Esophagus muscularis mucosa (tissue), 4 donors: ENCODE results near the gene PPP1R3A. TPM values are rescaled to one million over a fixed set of nuclear protein-coding genes. Genes with fewer than 3 reads are reported as not detected.

Source experiments
- DNase-seq: peaks from one replicate; pipeline ENCODE4 v3.0.0-alpha.2; 2017; ENCODE audit errors: extremely low spot score
- H3K27ac ChIP-seq, 4 donors: fragments of 200-600 bp; sonication (generic); replicated peaks in 1 of 4; 1 replicate in 3 of 4; 2 replicates in 1 of 4; pipeline ENCODE4 v1.5.1; 2016 to 2019; ENCODE audit warnings: mild to moderate bottlenecking in 1 of 4
- H3K27me3 ChIP-seq, 4 donors: fragments of 200-600 bp; sonication (generic); one replicate each; pipeline versions ENCODE4 v1.5.1 to v1.6.0; 2016 to 2019
- H3K36me3 ChIP-seq, 4 donors: fragments of 200-600 bp; sonication (generic); one replicate each; pipeline ENCODE4 v1.5.1; 2016 to 2019
- H3K4me1 ChIP-seq, 4 donors: fragments of 200-600 bp; sonication (generic); one replicate each; pipeline ENCODE4 v1.5.1; 2016 to 2019
- H3K4me3 ChIP-seq, 4 donors: fragments of 200-600 bp; sonication (generic); 1 replicate in 2 of 4; 2 replicates in 2 of 4; pipeline ENCODE4 v1.5.1; 2016 to 2019; ENCODE audit warnings: mild to moderate bottlenecking in 4 of 4, moderate library complexity in 1 of 4
- H3K9me3 ChIP-seq, 4 donors: fragments of 200-600 bp; sonication (generic); 1 replicate in 3 of 4; 2 replicates in 1 of 4; pipeline ENCODE4 v1.5.1; 2016 to 2019
- EP300 ChIP-seq: sonication (generic); formaldehyde crosslinking; IDR thresholded peaks from one replicate; pipeline ENCODE4 v1.6.1; 2017; ENCODE audit warnings: antibody characterized with exemption
- POLR2A ChIP-seq: fragments of 450-650 bp; IDR thresholded peaks from one replicate; pipeline ENCODE4 v1.6.1; 2017; ENCODE audit warnings: antibody characterized with exemption, moderate library complexity, mild to moderate bottlenecking, low read depth
- POLR2AphosphoS5 ChIP-seq, 2 donors: sonication (generic); formaldehyde crosslinking; IDR thresholded peaks; one replicate each; pipeline ENCODE4 v1.6.1; 2017; ENCODE audit warnings: antibody characterized with exemption in 2 of 2
- WGBS: methylation state at CpG from one replicate; pipeline ENCODE4 v1.1.5; 2018; 5-methylcytosine and 5-hydroxymethylcytosine counted together
- intact Hi-C: fragments of 100-400 bp; cut with DNase I; formaldehyde crosslinking; loops from one replicate; pipeline ENCODE4 v1.15.1; 2023
- total RNA-seq, 4 donors: library from RNA; depleted of rRNA; stranded (reverse); fragments of >200 nt; gene quantifications; one replicate each; pipeline versions ENCODE4 v1.1.0 to v1.2.1, GENCODE V29; 2016
- TF ChIP-seq, protein P1 (sequence below), 3 experiments: fragments of 200-600 bp in 2 of 3; fragments of 450-650 bp in 1 of 3; sonication (generic) in 2 of 3; IDR thresholded peaks; one replicate each; pipeline ENCODE4 v1.5.1; 2017 to 2019; ENCODE audit warnings: antibody characterized with exemption in 3 of 3, mild to moderate bottlenecking in 2 of 3, moderate library complexity in 1 of 3

PPP1R3A gene
- total RNA-seq, 4 donors from 2014 or later: 0.17 to 0.26 (median 0.17) TPM; not detected in 1

GRCh38 chr7:113922049-113922448, 3.2 kb upstream of the PPP1R3A start:
- H3K36me3 ChIP-seq: no peaks in the 10 kb centered on the region
- H3K4me1 ChIP-seq: no peaks in the 10 kb centered on the region
- H3K4me3 ChIP-seq: no peak overlapping the region
- intact Hi-C loops: no loop called here
- 86% methylated on average over 4 of the region's 4 CpGs for WGBS
- H3K9me3 ChIP-seq: no peaks in the 10 kb centered on the region
- no peak overlapping the region for H3K27ac ChIP-seq
- no peak for DNase-seq
- no peaks in the 10 kb centered on the region for H3K27me3 ChIP-seq
- TF ChIP-seq POLR2AphosphoS5 (IDR thresholded peaks at IDR 0.05): no peak
- TF ChIP-seq EP300: no peak
- TF ChIP-seq, protein P1, sequence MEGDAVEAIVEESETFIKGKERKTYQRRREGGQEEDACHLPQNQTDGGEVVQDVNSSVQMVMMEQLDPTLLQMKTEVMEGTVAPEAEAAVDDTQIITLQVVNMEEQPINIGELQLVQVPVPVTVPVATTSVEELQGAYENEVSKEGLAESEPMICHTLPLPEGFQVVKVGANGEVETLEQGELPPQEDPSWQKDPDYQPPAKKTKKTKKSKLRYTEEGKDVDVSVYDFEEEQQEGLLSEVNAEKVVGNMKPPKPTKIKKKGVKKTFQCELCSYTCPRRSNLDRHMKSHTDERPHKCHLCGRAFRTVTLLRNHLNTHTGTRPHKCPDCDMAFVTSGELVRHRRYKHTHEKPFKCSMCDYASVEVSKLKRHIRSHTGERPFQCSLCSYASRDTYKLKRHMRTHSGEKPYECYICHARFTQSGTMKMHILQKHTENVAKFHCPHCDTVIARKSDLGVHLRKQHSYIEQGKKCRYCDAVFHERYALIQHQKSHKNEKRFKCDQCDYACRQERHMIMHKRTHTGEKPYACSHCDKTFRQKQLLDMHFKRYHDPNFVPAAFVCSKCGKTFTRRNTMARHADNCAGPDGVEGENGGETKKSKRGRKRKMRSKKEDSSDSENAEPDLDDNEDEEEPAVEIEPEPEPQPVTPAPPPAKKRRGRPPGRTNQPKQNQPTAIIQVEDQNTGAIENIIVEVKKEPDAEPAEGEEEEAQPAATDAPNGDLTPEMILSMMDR (IDR thresholded peaks at IDR 0.05): no peak
- no peak for TF ChIP-seq POLR2A

DNA sequence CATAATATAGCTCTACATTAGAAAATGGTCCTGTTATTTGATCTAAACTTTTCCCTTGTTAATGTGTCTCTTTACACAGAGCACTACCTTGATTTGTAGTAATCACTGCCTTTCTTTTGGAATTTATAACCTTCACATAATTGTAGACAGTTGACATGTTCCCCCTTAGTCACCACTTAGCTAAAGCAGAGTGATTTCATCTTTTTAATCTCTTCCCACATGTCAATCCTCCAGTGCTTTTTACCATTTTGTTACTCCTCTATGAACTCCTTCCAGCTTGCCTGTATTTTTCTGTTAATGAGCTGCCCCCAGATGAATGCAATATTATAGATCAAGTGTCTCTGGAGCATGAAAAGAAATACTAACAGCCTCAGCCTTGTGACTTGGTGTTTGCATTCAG, 2.6 kb upstream of the PPP1R3A start:
- Histone ChIP-seq H3K36me3 (no peaks in the 10 kb centered on the region), H3K4me3 (no peak overlapping the region), H3K9me3 (no peaks in the 10 kb centered on the region), H3K27me3 (no peaks in the 10 kb centered on the region), H3K4me1 (no peaks in the 10 kb centered on the region), H3K27ac (no peak overlapping the region)
- TF ChIP-seq POLR2A (no peak), EP300 (no peak), POLR2AphosphoS5 (IDR thresholded peaks at IDR 0.05) (no peak)
- TF ChIP-seq, protein P1 (IDR thresholded peaks at IDR 0.05): no peak
- intact Hi-C loops: no loop called here
- DNase-seq: no peak

- no peaks in the 10 kb centered on the region for H3K27me3 ChIP-seq
- TF ChIP-seq, protein P1 (IDR thresholded peaks at IDR 0.05): no peak
- TF ChIP-seq POLR2AphosphoS5 (IDR thresholded peaks at IDR 0.05) (no peak), EP300 (no peak), POLR2A (no peak)
- no peak overlapping the region for H3K27ac ChIP-seq
- no peak overlapping the region for H3K4me3 ChIP-seq
- DNase-seq: no peak
- 15% methylated on average over 1 of the region's 1 CpG for WGBS
- intact Hi-C loops: no loop called here
- no peaks in the 10 kb centered on the region for H3K4me1 ChIP-seq
- H3K36me3 ChIP-seq: no peaks in the 10 kb centered on the region
- no peaks in the 10 kb centered on the region for H3K9me3 ChIP-seq
Measured at GRCh38 chr7:113917840-113918239, 969 bp downstream of the PPP1R3A start.

DNA sequence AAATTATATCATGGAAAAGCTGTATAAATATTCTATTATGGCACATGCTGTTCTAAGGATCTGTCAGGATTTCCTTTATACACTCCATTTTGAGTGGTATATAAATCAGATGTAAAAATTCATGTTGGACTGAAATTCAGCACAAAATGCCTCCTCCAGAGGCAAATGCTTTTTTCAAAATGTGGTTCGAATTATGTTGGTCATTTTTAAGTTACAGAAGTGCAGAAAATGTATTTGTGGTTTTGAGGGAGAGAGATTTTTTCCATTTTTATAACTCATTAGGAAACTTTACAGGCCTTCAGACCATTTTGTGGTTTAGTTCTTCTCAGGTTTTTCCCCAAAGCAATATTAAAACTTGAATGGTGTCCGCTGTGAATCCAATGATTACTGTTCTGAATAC, 2.9 kb downstream of the PPP1R3A start:
- TF ChIP-seq POLR2A (no peak), EP300 (no peak), POLR2AphosphoS5 (IDR thresholded peaks at IDR 0.05) (no peak)
- TF ChIP-seq, protein P1 (IDR thresholded peaks at IDR 0.05): no peak
- Histone ChIP-seq H3K36me3 (no peaks in the 10 kb centered on the region), H3K27ac (no peak overlapping the region), H3K4me1 (no peaks in the 10 kb centered on the region), H3K9me3 (no peaks in the 10 kb centered on the region), H3K27me3 (no peaks in the 10 kb centered on the region), H3K4me3 (no peak overlapping the region)
- 78% methylated on average over 2 of the region's 2 CpGs for WGBS
- intact Hi-C loops: no loop called here
- no peak for DNase-seq

DNA sequence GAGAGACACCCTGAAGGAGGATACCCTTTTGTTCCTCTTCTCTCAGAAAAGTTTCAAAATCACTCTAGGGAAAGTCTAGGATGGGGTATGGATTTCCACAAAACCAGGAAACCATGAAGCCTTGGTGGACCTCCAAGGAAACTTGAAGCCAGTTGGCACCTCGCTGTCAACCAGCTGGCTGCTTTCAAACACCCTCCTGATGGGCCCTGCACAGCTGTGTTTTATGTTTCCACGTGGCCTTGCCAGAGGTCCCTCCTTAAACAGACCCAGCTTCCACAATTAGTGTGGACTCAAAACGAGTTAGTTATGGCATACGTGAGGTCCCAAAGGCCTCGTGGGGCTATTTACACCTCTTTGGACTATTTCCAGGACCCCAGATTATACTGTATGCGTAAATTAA, 5.9 kb downstream of the PPP1R3A start:
- H3K9me3 ChIP-seq: no peaks in the 10 kb centered on the region
- WGBS: 65% methylated on average over 6 of the region's 6 CpGs
- DNase-seq: no peak

More for the DNA sequence above, 5.9 kb downstream of the PPP1R3A start:
- no peaks in the 10 kb centered on the region for H3K27me3 ChIP-seq
- no peaks in the 10 kb centered on the region for H3K36me3 ChIP-seq
- no peak overlapping the region for H3K4me3 ChIP-seq
- no peaks in the 10 kb centered on the region for H3K4me1 ChIP-seq
- intact Hi-C loops: no loop called here
- H3K27ac ChIP-seq: no peak overlapping the region
- no peak for TF ChIP-seq EP300
- no peak for TF ChIP-seq POLR2AphosphoS5 (IDR thresholded peaks at IDR 0.05)
- TF ChIP-seq POLR2A: no peak
- TF ChIP-seq, protein P1 (IDR thresholded peaks at IDR 0.05): no peak
